ENCODE measurements around the gene IDE.

DNA sequence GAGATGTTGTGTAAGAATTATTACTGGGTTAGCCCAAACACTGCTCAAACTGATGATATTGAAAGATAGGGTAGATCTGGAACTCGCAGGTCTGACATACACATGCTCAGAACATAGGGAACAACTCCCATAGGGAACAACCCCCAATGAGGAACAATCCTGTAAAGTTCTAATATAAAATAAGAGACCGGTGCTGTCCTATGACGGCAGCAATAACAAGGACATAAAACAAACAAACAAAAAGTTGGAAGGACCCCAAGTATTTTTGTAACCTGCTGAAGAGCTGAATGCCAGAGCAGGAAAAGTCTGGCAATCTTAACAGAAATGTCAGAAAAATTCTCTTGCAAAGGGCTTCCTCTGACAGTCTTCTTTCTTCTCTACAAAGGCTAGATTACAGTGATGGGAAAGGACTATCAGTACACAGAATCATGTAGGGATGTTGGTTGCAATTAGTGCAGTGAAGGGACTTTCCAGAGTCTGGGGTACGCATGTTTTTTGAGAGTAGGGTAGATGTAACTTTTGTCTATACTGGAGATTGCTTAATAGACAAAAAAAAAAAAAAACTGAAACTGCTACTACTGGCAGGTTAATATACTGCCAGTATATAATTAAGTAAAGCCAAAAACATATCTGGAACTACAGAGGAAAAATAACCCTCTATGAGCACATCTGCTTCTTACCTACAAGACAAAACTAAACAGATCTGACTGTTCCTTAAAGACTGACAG lies 35.5 kb downstream of the IDE start:
- no peak for TF ChIP-seq CTCF (IDR thresholded peaks at IDR 0.05)
- no peak for TF ChIP-seq POLR2A (IDR thresholded peaks at IDR 0.05)
